Activated naive CD4-positive, alpha-beta T cell treated with anti-CD3 and anti-CD28 coated beads for 36 hours (primary cell): ENCODE measurements around the gene SMARCAL1. TPM values are rescaled to one million over a fixed set of nuclear protein-coding genes. Genes with fewer than 3 reads are reported as not detected.
"Not testable (repeated sequence)": the region's sequence is repeated elsewhere in the genome, so short reads cannot be mapped to it uniquely, and the experiment has no call there.

ENCODE experiments used
- CTCF ChIA-PET: fragments of 350-600 bp; sonication (Branson Sonifier 250); formaldehyde crosslinking; loops from one replicate; lab custom pipeline; 2021; ENCODE audit warnings: antibody characterized with exemption; lab: Charles Lee
- DNase-seq: peaks from one replicate; pipeline ENCODE4 v3.0.0-alpha.2; 2020
- H3K27ac Mint-ChIP-seq: one replicate; pipeline ENCODE4 v1.8.0; 2021; ENCODE audit warnings: mild to moderate bottlenecking, mixed read lengths
- H3K27me3 Mint-ChIP-seq: one replicate; pipeline ENCODE4 v1.8.0; 2021; ENCODE audit warnings: low read depth, mixed read lengths
- H3K36me3 Mint-ChIP-seq: one replicate; pipeline ENCODE4 v1.8.0; 2021; ENCODE audit warnings: low read depth, mixed read lengths
- H3K4me1 Mint-ChIP-seq: one replicate; pipeline ENCODE4 v1.8.0; 2021; ENCODE audit warnings: low read depth, mixed read lengths
- H3K4me3 Mint-ChIP-seq: one replicate; pipeline ENCODE4 v1.8.0; 2021; ENCODE audit warnings: mild to moderate bottlenecking, moderate library complexity, mixed read lengths
- H3K9me3 Mint-ChIP-seq: one replicate; pipeline ENCODE4 v1.8.0; 2021; ENCODE audit warnings: mixed read lengths
- intact Hi-C: fragments of 100-400 bp; cut with micrococcal nuclease; formaldehyde crosslinking; loops from one replicate; pipeline ENCODE4 v1.15.1; 2023
- total RNA-seq, 2 experiments: library from RNA; stranded (reverse); gene quantifications; one replicate each; pipeline ENCODE4 v1.2.3, GENCODE V29; 2021

The SMARCAL1 gene
- total RNA-seq, 2 experiments from 2014 or later: 17.0 to 18.2 TPM

- no peak overlapping the region for H3K4me3 Mint-ChIP-seq
- H3K9me3 Mint-ChIP-seq: no peaks in the 10 kb centered on the region
- H3K27me3 Mint-ChIP-seq: peaks cover 23% of the 10 kb centered on the region
- intact Hi-C loops: no loop called here
- DNase-seq: no peak
- H3K27ac Mint-ChIP-seq: no peak overlapping the region
- H3K4me1 Mint-ChIP-seq: peaks cover 15% of the 10 kb centered on the region
- no peaks in the 10 kb centered on the region for H3K36me3 Mint-ChIP-seq
- CTCF ChIA-PET: interaction anchor here (0.7 to 3.2 kb wide), 3 partner anchors 22 to 137 kb away, joined by 3 to 7 read pairs (median 4); no protein-coding TSS in a partner anchor
Measured at GRCh38 chr2:216375286-216375685, 37.0 kb upstream of the SMARCAL1 start.

- H3K4me3 Mint-ChIP-seq: no peak overlapping the region
- no peaks in the 10 kb centered on the region for H3K36me3 Mint-ChIP-seq
- CTCF ChIA-PET: interaction anchor here (1.7 kb wide), 1 partner anchor 25 kb away, joined by 5 read pairs; no protein-coding TSS in a partner anchor
- H3K4me1 Mint-ChIP-seq: no peaks in the 10 kb centered on the region
- no peak overlapping the region for H3K27ac Mint-ChIP-seq
- no peak for DNase-seq
- H3K9me3 Mint-ChIP-seq: no peaks in the 10 kb centered on the region
- intact Hi-C loops: no loop called here
- no peaks in the 10 kb centered on the region for H3K27me3 Mint-ChIP-seq
Measured at GRCh38 chr2:216379977-216380376, 32.3 kb upstream of the SMARCAL1 start.

GRCh38 chr2:216384409-216384808 is 27.9 kb upstream of the SMARCAL1 start:
- DNase-seq, H3K36me3 Mint-ChIP-seq, H3K27me3 Mint-ChIP-seq, H3K9me3 Mint-ChIP-seq, H3K4me3 Mint-ChIP-seq, H3K27ac Mint-ChIP-seq, intact Hi-C loops: not testable (repeated sequence)
- CTCF ChIA-PET: interaction anchor here (1.0 kb wide), 1 partner anchor 15 kb away, joined by 3 read pairs; no protein-coding TSS in a partner anchor
- peaks cover 16% of the 10 kb centered on the region for H3K4me1 Mint-ChIP-seq

DNA sequence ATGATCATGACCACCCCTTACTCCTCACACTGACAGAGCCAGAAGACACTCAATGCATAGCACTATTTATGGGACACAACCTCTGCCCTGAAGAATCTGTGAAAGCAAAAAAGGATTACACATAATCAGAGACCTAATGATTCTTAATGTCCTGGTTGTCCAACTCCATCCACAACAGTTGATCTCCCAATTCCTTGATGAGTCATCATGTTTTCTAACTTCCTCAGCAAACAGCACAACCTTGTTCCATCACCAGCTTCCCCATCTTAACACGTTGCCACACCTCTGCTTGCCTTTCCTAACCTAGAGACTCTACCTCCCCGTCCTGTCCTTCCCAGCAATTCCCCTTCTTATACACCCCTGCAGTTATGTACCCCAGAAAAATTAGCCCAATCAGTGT is 26.8 kb upstream of the SMARCAL1 start:
- intact Hi-C loops: no loop called here
- no peak overlapping the region for H3K27ac Mint-ChIP-seq
- H3K27me3 Mint-ChIP-seq: no peaks in the 10 kb centered on the region
- H3K9me3 Mint-ChIP-seq: no peaks in the 10 kb centered on the region
- CTCF ChIA-PET: interaction anchor here (0.9 kb wide), 1 partner anchor 18 kb away, joined by 3 read pairs; no protein-coding TSS in a partner anchor
- H3K4me1 Mint-ChIP-seq: peaks cover 16% of the 10 kb centered on the region
- no peak for DNase-seq
- no peak overlapping the region for H3K4me3 Mint-ChIP-seq
- no peaks in the 10 kb centered on the region for H3K36me3 Mint-ChIP-seq

DNA sequence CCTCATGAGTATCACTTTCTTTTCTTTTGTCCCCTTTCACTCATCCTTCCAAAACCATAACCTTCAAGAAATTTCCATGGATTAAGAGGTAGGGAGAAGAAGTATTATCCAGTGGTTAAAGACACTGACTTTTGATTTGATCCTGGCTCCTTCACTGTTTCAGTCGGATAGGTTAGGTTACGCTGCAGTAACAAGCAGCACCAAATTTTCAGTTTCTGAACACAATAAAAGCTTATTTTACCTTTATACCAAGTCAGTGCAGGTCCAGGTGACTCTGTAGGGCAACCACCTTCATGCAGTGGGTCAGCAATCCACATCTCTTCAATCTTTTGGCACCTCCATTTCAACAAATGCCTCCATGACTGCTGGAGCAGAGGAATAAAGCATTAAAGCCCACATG is 25.0 kb upstream of the SMARCAL1 start:
- H3K4me1 Mint-ChIP-seq: peaks cover 16% of the 10 kb centered on the region
- no peak overlapping the region for H3K27ac Mint-ChIP-seq
- CTCF ChIA-PET: interaction anchor here (1.0 kb wide), 1 partner anchor 17 kb away, joined by 3 read pairs; no protein-coding TSS in a partner anchor
- no peaks in the 10 kb centered on the region for H3K9me3 Mint-ChIP-seq
- intact Hi-C loops: no loop called here
- no peaks in the 10 kb centered on the region for H3K36me3 Mint-ChIP-seq
- DNase-seq: no peak
- H3K27me3 Mint-ChIP-seq: no peaks in the 10 kb centered on the region
- no peak overlapping the region for H3K4me3 Mint-ChIP-seq

- H3K27ac Mint-ChIP-seq: peak overlapping the region; percentile 71
- CTCF ChIA-PET: interaction anchor here (0.7 to 1.0 kb wide), 2 partner anchors 16 to 1496 kb away, joined by 3 read pairs; no protein-coding TSS in a partner anchor
Measured at GRCh38 chr2:216388046-216388884, 24.0 kb upstream of the SMARCAL1 start.

DNA sequence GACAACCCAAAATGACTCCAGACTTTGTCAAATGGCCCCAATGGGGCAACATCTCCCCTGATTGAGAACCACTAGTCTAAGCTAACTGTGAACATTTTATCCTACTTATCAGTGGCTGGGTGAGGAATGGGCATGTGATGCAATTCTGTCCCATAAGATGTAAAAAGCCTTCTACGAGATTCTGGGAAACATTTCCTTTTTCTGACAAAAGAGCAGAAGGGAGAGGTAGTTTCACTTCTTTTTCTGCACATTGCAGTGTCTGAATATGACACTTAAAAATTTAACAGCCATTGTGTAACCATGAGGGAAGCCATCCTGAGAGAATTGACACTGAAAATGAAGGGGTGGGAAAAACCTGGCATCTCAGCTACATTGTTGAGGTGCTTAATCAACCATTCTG is 22.7 kb upstream of the SMARCAL1 start:
- DNase-seq: no peak
- Mint-ChIP-seq H3K27ac (no peak overlapping the region), H3K9me3 (no peaks in the 10 kb centered on the region), H3K4me3 (no peak overlapping the region), H3K36me3 (no peaks in the 10 kb centered on the region), H3K4me1 (peaks cover 16% of the 10 kb centered on the region), H3K27me3 (no peaks in the 10 kb centered on the region)
- intact Hi-C loops: loop anchor here (2.0 kb wide), 1 partner anchor 167 kb away; no protein-coding TSS in a partner anchor
- CTCF ChIA-PET: no interaction called here

More at GRCh38 chr2:216388046-216388884, 24.0 kb upstream of the SMARCAL1 start:
- intact Hi-C loops: loop anchor here (1.0 to 2.0 kb wide), 13 partner anchors 16 to 835 kb away; partner anchors contain the start of genes MARCHF4 and SMARCAL1
- H3K4me1 Mint-ChIP-seq: peaks cover 16% of the 10 kb centered on the region
- H3K9me3 Mint-ChIP-seq: no peaks in the 10 kb centered on the region
- peak; percentile 70 for DNase-seq
- no peaks in the 10 kb centered on the region for H3K27me3 Mint-ChIP-seq
- H3K36me3 Mint-ChIP-seq: no peaks in the 10 kb centered on the region
- no peak overlapping the region for H3K4me3 Mint-ChIP-seq

- DNase-seq: no peak
- Mint-ChIP-seq H3K27ac (no peak overlapping the region), H3K27me3 (no peaks in the 10 kb centered on the region), H3K9me3 (no peaks in the 10 kb centered on the region), H3K4me1 (peaks cover 21% of the 10 kb centered on the region), H3K36me3 (no peaks in the 10 kb centered on the region), H3K4me3 (no peak overlapping the region)
- intact Hi-C loops: no loop called here
- CTCF ChIA-PET: no interaction called here
Measured at GRCh38 chr2:216391401-216391800, 20.9 kb upstream of the SMARCAL1 start.

DNA sequence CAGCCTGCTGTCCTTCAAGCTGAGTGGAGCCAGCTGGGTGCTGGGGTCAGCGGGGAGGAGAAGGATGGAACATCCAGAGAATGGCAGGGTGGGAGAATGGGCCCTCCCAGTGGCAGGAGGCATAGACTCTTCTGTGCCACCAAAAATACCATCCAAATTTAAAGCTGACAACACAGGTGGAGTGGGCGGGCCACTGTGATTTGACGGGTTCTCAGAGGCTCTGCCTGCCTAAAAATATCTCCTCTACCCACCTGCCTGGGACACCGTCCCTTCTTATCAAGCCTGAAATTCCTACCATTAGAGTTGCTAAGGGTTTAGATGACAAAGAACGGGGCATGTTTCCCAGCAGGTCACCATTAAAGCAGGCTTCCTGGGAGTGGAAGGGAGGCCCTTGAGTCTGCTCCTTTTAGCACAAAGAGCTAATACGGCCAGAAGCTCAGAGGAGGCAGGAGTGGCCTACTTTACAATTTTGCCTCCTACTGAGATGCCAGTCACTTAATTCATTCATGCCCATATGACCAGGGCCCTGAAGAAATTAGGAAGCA is 20.2 kb upstream of the SMARCAL1 start:
- Mint-ChIP-seq H3K4me3 (no peak overlapping the region), H3K27ac (no peak overlapping the region), H3K9me3 (no peaks in the 10 kb centered on the region), H3K27me3 (no peaks in the 10 kb centered on the region), H3K36me3 (no peaks in the 10 kb centered on the region), H3K4me1 (peaks cover 21% of the 10 kb centered on the region)
- CTCF ChIA-PET: no interaction called here
- no peak for DNase-seq
- intact Hi-C loops: no loop called here

DNA sequence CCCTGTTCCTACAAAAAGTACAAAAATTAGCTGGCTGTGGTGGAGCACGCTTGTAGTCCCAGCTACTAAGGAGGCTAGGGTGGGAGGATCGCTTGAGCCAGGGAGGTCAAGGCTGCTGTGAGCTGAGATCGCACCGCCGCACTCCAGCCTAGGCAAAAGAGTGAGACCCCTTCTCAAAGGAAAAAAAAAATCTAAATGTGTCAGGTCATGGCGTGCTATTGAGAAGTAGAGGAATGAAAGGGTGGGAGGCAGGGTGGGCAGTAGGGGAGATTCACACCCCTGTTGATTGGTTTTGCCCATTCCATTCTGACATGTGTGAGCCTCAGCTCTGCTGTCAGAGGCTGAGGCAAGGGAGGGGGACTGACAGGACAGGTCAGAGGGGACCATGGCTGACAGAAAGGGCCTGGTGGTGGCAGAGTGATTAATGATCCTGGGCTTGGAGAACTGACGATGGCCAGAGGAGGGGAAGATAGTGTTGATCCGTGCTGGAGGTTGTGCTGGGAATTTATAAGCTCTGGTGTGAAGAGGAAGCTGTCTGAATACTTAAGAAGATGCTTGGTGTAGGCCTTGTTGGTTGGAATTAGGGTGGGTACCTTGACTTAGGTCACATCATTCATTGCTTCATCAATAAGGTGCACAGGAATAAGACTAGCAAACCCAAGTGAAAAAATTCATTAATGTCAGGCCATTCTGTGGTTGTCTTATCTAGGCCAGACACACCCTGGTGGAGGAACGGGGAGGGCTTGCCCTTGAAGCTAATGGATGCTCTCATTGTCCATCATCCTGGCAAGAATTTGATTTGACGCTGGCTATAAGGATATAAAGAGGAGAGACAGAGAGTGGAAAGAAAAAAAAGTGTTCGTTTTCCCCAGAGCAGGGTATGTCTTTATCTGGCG is 19.1 kb upstream of the SMARCAL1 start:
- DNase-seq: no peak
- Mint-ChIP-seq H3K27ac (no peak overlapping the region), H3K4me1 (peaks cover 15% of the 10 kb centered on the region)

GRCh38 chr2:216394881-216395280 is 17.4 kb upstream of the SMARCAL1 start:
- H3K4me1 Mint-ChIP-seq: peaks cover 6% of the 10 kb centered on the region
- H3K9me3 Mint-ChIP-seq: no peaks in the 10 kb centered on the region
- no peak overlapping the region for H3K4me3 Mint-ChIP-seq
- DNase-seq: no peak
- no peaks in the 10 kb centered on the region for H3K27me3 Mint-ChIP-seq
- intact Hi-C loops: no loop called here
- no peaks in the 10 kb centered on the region for H3K36me3 Mint-ChIP-seq
- CTCF ChIA-PET: no interaction called here
- no peak overlapping the region for H3K27ac Mint-ChIP-seq

More for the DNA sequence above, 19.1 kb upstream of the SMARCAL1 start:
- Mint-ChIP-seq H3K27me3 (no peaks in the 10 kb centered on the region), H3K36me3 (no peaks in the 10 kb centered on the region), H3K9me3 (no peaks in the 10 kb centered on the region), H3K4me3 (no peak overlapping the region)
- intact Hi-C loops: no loop called here
- CTCF ChIA-PET: no interaction called here

DNA sequence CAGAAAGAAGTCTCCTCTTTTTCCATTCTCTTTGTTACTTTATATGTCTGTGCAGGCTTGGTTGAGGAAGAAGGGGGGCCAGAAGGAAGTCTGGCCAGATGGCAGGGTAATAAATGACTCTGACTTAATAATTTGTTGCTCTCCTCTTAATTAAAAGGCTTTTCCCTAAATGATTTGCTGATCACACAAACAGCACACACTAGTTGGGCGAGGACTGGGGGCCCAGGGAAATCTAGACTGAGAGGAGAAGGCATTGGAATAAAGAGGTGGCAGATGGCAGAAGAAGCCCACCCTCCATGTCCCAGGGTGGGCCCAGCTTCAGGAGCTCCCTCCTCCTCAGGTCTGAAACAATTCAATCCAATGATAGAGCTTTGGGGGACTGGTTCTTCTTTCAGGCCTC is 12.7 kb upstream of the SMARCAL1 start:
- no peak for DNase-seq
- no peak overlapping the region for H3K4me3 Mint-ChIP-seq
- H3K36me3 Mint-ChIP-seq: no peaks in the 10 kb centered on the region
- intact Hi-C loops: loop anchor here (5.0 kb wide), 1 partner anchor 72 kb away; no protein-coding TSS in a partner anchor
- no peaks in the 10 kb centered on the region for H3K9me3 Mint-ChIP-seq
- peaks cover 6% of the 10 kb centered on the region for H3K4me1 Mint-ChIP-seq
- H3K27ac Mint-ChIP-seq: no peak overlapping the region
- no peaks in the 10 kb centered on the region for H3K27me3 Mint-ChIP-seq
- CTCF ChIA-PET: interaction anchor here (0.8 kb wide), 1 partner anchor 15 kb away, joined by 3 read pairs; no protein-coding TSS in a partner anchor
